Measurements from ENCODE around the gene RIPPLY3.

Gene RIPPLY3

GRCh38 chr21:37062593-37062935, 56.1 kb downstream of the RIPPLY3 start:
- in situ Hi-C loops (cut with MboI; ENCODE audit: low pct_unique_long_range_greater_than_20kb, low sequenced_read_pairs, unreplicated experiment) = no loop called here
- no peak for TF ChIP-seq CTCF (IDR thresholded peaks at IDR 0.05; ENCODE audit: extremely low read depth, insufficient read depth, missing control alignments)
- no peak for DNase-seq (ENCODE audit: low spot score)

GRCh38 chr21:37063433-37063832, 56.9 kb downstream of the RIPPLY3 start:
- in situ Hi-C loops (cut with MboI; ENCODE audit: low pct_unique_long_range_greater_than_20kb, low sequenced_read_pairs, unreplicated experiment) = no loop called here
- DNase-seq (ENCODE audit: low spot score) = no peak
- no peak for TF ChIP-seq CTCF (IDR thresholded peaks at IDR 0.05; ENCODE audit: extremely low read depth, insufficient read depth, missing control alignments)

GRCh38 chr21:37064841-37065240, 58.3 kb downstream of the RIPPLY3 start:
- no peak for TF ChIP-seq CTCF (IDR thresholded peaks at IDR 0.05; ENCODE audit: extremely low read depth, insufficient read depth, missing control alignments)
- DNase-seq (ENCODE audit: low spot score) = no peak
- in situ Hi-C loops (cut with MboI; ENCODE audit: low pct_unique_long_range_greater_than_20kb, low sequenced_read_pairs, unreplicated experiment) = no loop called here

GRCh38 chr21:37065561-37066177, 59.2 kb downstream of the RIPPLY3 start:
- TF ChIP-seq CTCF (IDR thresholded peaks at IDR 0.05; ENCODE audit: extremely low read depth, insufficient read depth, missing control alignments) = no peak
- DNase-seq (ENCODE audit: low spot score) = no peak
- in situ Hi-C loops (cut with MboI; ENCODE audit: low pct_unique_long_range_greater_than_20kb, low sequenced_read_pairs, unreplicated experiment) = no loop called here
